MM.1S (cell line): ENCODE results near the gene EIF3F.

Source experiments
- CTCF ChIP-seq: fragments of 300-600 bp; sonication (generic); IDR thresholded peaks from 2 replicates; pipeline ENCODE4 v1.5.1; 2016; ENCODE audit warnings: antibody characterized with exemption, low read length, mixed read lengths
- EZH2 ChIP-seq: fragments of 300-600 bp; sonication (generic); optimal IDR thresholded peaks from 2 replicates; pipeline ENCODE3; 2017; ENCODE audit warnings: low read depth, mild to moderate bottlenecking, antibody characterized with exemption, low read length, mixed read lengths
- EZH2phosphoT487 ChIP-seq: fragments of 300-600 bp; sonication (generic); IDR thresholded peaks from 2 replicates; pipeline ENCODE4 v1.6.1; 2018; ENCODE audit warnings: antibody characterized with exemption, low read length

DNA sequence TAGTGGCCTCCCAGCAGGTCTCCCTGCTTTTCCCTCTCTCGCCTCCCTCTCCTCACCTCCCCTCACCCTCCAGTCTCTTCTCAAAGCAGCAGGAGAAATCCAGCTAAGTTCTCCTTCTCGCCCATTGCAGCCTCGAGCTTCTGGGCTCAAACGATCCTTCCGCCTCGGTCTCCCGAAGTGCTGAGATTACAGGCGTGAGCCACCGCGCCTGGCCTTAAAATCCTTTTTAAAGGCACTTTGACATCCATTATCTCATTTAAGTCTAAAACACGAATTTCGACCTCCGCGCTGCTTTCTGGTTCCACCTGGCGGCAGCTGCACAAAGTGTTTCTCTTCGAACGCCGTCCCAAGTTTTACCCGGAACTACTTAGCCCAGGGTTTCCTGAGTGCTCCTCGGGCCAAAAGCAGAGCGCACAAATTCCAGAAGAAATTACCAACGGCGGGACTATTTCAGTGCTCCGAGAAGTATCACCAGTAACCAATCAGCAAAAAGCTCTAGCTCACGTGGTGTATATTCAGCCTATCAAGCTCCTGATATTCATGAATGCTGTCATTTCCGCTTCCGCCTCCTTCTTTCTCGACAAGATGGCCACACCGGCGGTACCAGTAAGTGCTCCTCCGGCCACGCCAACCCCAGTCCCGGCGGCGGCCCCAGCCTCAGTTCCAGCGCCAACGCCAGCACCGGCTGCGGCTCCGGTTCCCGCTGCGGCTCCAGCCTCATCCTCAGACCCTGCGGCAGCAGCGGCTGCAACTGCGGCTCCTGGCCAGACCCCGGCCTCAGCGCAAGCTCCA is at the start of gene EIF3F:
- TF ChIP-seq CTCF = peak; percentile 79
- no peak for TF ChIP-seq EZH2
- no peak for TF ChIP-seq EZH2phosphoT487
